HAP-1 (cell line): ENCODE results near the gene RSPH3.
A peak's percentile ranks its signal among the peaks of the same experiment; 100 is the strongest.
"Not testable (repeated sequence)": the region's sequence is repeated elsewhere in the genome, so short reads cannot be mapped to it uniquely, and the experiment has no call there.

Experiments used
- DNase-seq, 2 experiments: peaks; one replicate each; pipeline ENCODE4 v3.0.0-alpha.2; 2016 to 2020; ENCODE audit warnings: low spot score in 2 of 2
- H3K27me3 ChIP-seq: fragments of 250-450 bp; sonication (Bioruptor Pico); 2 replicates; pipeline ENCODE4 v1.5.1; 2020; ENCODE audit warnings: low read depth, mild to moderate bottlenecking, moderate library complexity
- H3K36me3 ChIP-seq: fragments of 250-450 bp; sonication (Bioruptor Pico); replicated peaks from 2 replicates; pipeline ENCODE4 v1.5.1; 2020; ENCODE audit warnings: mild to moderate bottlenecking
- H3K4me1 ChIP-seq: fragments of 250-450 bp; sonication (Bioruptor Pico); 2 replicates; pipeline ENCODE4 v1.5.1; 2020; ENCODE audit warnings: mild to moderate bottlenecking
- H3K4me3 ChIP-seq: fragments of 250-450 bp; sonication (Bioruptor Pico); 2 replicates; pipeline ENCODE4 v1.5.1; 2020; ENCODE audit warnings: mild to moderate bottlenecking, moderate library complexity
- H3K9me3 ChIP-seq: fragments of 250-450 bp; sonication (Bioruptor Pico); 2 replicates; pipeline ENCODE4 v1.5.1; 2020; ENCODE audit warnings: mild to moderate bottlenecking, moderate library complexity
- in situ Hi-C: fragments of 300-500 bp; cut with MboI; formaldehyde crosslinking; loops from 3 replicates; pipeline ENCODE4 v1.14.3; 2020; ENCODE audit warnings: low sequenced_read_pairs, inconsistent platforms, mixed read lengths

RSPH3 gene, protein sequence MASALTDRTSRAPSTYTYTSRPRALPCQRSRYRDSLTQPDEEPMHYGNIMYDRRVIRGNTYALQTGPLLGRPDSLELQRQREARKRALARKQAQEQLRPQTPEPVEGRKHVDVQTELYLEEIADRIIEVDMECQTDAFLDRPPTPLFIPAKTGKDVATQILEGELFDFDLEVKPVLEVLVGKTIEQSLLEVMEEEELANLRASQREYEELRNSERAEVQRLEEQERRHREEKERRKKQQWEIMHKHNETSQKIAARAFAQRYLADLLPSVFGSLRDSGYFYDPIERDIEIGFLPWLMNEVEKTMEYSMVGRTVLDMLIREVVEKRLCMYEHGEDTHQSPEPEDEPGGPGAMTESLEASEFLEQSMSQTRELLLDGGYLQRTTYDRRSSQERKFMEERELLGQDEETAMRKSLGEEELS

DNA sequence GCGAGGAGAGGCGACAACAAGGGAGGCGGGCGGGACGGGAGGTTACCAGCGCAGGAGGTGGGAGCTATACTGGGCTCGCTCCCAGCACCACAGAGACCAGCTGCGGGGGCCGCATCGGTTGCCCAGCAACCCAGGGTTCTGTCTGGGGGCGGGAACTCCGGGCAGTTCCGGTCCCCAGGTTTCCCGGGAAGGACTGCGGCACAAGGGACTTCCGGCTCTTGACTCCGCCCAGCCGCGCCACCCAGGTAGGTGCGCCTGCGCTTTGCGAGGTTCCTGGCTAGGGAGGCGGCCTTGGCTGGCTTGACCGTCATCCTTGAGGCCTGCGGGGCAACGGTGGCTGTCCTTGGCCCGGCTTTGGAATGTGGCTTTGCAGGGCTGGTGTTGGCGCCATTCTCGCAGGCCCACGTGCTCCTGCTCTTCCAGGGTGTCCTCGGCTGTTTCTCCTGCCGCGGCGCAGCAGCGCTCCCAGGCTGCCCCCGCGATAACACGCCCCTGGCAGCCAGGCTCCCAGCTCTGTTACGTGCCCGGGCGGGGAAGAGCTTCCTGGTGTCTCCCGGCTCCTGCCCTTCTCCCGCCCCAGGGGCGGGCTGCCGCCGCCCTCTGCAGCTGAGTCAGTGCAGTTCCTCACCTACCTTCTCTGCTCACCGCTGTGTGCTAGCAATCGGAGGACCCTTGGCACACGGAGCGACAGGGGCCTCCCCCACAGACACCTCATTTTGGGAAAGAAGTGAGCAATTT lies at the start of gene RSPH3:
Gene RSPH3 (minus strand): TSS at position 537 of the 738 bp plus-strand sequence. CDS start 652 bp downstream, outside the sequence.
- no peaks in the 10 kb centered on the region; the same call in 1 of the 2 replicates for H3K4me1 ChIP-seq
- peak; percentile 94 to 97 for DNase-seq
- in situ Hi-C loops = no loop called here
- H3K36me3 ChIP-seq = no peaks in the 10 kb centered on the region
- H3K27me3 ChIP-seq = no peaks in the 10 kb centered on the region
- no peaks in the 10 kb centered on the region for H3K9me3 ChIP-seq
- H3K4me3 ChIP-seq = peak within 1 kb of the TSS; percentile 71

DNA sequence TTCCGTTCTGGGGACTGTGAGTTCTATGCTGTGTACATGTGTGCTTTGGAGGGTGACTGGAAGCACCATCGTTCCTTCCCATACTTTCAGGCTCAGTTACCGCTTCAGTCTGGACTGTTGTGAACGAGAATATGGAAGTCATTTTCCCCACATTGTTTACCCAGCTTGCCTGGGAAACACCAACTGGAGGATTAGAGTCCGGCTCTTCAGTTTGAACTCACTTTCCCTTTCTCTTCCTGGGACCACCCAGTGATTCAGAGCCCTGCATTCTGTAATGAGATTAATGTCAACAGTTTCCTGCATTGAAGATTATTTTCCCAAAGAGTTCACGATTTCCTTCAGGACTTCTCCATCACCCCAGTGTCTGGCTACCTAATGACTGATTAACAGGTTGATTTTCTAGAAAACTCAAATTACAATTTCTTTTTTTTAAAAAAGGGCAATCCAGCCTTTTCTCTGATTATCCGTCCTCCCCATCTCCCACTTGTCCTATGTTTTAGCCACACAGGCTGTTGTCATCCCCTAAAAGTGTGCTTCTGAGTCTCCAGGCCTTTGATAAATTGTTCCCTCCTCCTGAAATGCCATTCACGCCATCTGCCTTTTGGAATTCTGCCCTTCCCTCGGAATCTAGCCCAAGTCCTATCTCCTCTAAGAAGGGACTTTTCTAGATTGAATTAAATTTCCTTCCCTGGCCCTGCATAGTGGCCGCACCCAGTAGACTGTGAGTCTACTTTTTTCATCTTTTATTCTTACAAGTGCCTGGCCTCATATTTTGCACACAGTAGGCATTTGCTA lies 48.1 kb upstream of the RSPH3 start:
- H3K4me1 ChIP-seq = no peaks in the 10 kb centered on the region
- no peak overlapping the region for H3K4me3 ChIP-seq
- DNase-seq = no peak
- no peaks in the 10 kb centered on the region for H3K9me3 ChIP-seq
- in situ Hi-C loops = no loop called here
- no peaks in the 10 kb centered on the region for H3K36me3 ChIP-seq
- H3K27me3 ChIP-seq = peaks cover 30% of the 10 kb centered on the region

DNA sequence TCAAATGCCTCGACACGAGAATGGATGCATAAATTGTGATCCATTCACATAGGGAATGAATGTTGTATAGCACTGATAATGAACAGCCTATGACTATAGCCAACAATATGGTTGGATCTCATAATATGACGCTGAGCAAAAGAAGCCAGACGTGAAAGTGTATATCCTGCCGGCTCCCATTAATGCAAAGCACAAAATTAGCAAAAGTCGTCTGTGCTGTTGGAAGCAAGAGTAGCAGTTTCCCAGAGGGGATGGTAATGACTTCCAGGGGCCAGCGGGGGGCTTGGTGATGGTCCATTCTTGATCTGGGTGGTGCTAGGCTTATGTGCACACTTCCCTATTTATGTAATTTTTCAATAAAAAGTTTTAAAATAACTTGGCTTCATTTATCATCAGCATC lies 45.8 kb upstream of the RSPH3 start:
- Histone ChIP-seq H3K4me3 (no peak overlapping the region), H3K4me1 (no peaks in the 10 kb centered on the region), H3K9me3 (no peaks in the 10 kb centered on the region), H3K36me3 (no peaks in the 10 kb centered on the region), H3K27me3 (peaks cover 48% of the 10 kb centered on the region)
- in situ Hi-C loops = no loop called here
- no peak for DNase-seq

DNA sequence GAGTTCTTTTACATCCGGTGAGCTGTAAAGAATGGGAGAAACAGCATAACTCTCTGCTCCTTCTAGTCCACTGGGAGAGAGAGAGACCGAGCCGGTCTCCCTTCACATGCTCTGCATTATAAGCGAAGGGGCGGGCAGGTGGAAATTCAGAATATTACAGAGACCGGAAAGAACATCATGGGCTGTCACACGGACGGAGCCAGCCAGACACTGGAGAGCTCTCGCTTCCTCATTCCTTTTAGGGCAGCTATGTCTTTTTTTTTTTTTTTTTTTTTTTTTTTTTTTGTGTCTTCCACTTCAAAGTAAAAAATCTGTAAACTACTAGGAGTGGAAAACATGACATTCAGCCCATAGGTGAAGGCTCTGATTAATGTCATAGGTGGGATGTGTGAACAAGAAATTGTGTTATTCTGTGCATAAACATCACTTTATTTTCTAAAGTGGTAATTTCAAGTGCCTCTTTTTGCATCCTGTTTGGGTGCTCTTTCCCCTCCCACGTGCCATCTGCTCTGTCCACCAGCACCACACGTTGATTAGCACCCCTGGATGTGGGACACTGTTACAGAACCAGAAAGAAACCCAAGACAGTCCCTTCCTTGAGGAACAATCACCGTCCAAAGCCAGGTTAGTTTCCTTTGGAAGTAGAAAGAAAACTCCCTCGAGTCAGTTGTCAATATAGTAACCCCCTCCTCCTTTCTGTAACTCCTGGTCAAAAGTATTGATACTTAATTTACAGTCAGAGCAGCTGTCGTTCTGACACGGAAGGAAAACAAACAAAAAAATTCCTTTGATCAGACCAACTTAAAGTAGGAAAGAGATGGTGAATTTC lies 45.1 kb upstream of the RSPH3 start, which contains the start of gene TAGAP:
Gene TAGAP (minus strand): TSS at position 93 of the 829 bp plus-strand sequence. CDS start 845 bp downstream, outside the sequence.
- in situ Hi-C loops = no loop called here
- no peak within 1 kb of the TSS for H3K4me3 ChIP-seq
- H3K4me1 ChIP-seq = no peaks in the 10 kb centered on the region
- peaks cover 55% of the 10 kb centered on the region for H3K27me3 ChIP-seq
- no peak for DNase-seq
- H3K9me3 ChIP-seq = no peaks in the 10 kb centered on the region
- no peaks in the 10 kb centered on the region for H3K36me3 ChIP-seq

DNA sequence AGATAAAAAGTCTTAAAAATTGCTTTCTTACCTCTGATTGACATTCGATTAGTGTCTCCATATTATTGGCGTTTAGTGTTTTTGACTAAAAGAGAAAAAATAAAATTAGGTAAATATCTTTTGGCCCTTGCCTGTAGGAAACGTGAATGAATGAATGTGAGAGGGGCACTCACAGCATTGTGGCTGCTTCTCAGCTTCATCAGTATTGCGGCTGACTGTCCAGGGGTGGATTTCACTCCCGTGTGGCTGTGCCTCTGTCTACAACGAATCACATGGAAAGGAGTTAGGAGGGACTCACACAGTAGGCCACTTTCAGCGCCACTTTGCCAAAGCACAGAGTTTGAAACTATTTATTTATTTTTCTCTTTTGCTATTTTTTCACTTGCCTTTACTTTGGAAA lies 43.9 kb upstream of the RSPH3 start:
- Histone ChIP-seq H3K9me3 (no peaks in the 10 kb centered on the region), H3K27me3 (peaks cover 67% of the 10 kb centered on the region), H3K4me1 (no peaks in the 10 kb centered on the region), H3K4me3 (no peak overlapping the region), H3K36me3 (no peaks in the 10 kb centered on the region)
- no peak for DNase-seq
- in situ Hi-C loops = no loop called here

DNA sequence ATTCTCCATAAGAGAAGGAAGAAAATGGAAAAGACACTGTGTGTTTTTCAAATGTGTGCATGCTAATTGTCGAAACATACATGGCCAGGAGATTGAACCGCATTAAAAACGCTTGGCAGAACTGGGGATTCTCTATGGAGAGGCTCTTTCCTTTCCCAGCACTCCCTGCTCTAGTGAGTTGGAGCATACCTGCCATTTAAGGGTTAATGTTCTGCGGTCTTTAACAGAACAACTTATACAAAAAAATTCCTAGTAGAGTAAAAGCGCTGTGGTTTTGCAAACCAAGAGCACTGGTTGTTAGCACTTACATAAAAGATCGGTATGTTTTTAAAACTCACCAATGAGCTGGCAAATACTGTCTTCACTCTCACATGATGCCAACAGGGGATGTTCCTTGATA lies 43.2 kb upstream of the RSPH3 start:
- in situ Hi-C loops = no loop called here

DNA sequence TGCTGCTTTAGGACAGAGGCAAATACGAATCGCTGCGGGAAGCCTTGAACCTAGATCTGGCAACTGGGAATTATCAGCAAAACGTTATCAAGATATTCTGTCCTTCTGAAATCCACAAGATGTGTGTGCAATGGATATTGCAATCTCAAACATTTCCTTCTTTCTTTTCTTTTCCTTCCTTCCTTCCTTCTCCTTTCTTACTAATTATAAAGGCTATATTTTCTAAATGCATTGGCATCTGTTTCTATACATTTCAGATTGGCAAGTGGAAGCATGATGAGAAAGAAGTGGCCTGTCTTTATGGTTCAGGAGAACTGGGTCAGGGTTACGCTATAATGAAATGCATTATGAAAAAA lies 42.8 kb upstream of the RSPH3 start:
- DNase-seq = no peak
- in situ Hi-C loops = no loop called here
- no peaks in the 10 kb centered on the region for H3K36me3 ChIP-seq
- no peaks in the 10 kb centered on the region for H3K4me1 ChIP-seq
- H3K9me3 ChIP-seq = no peaks in the 10 kb centered on the region
- H3K4me3 ChIP-seq = no peak overlapping the region
- peaks cover 77% of the 10 kb centered on the region for H3K27me3 ChIP-seq

More for the DNA sequence above, 43.2 kb upstream of the RSPH3 start:
- no peak overlapping the region for H3K4me3 ChIP-seq
- no peaks in the 10 kb centered on the region for H3K36me3 ChIP-seq
- H3K27me3 ChIP-seq = peaks cover 74% of the 10 kb centered on the region
- no peaks in the 10 kb centered on the region for H3K4me1 ChIP-seq
- DNase-seq = no peak
- no peaks in the 10 kb centered on the region for H3K9me3 ChIP-seq

DNA sequence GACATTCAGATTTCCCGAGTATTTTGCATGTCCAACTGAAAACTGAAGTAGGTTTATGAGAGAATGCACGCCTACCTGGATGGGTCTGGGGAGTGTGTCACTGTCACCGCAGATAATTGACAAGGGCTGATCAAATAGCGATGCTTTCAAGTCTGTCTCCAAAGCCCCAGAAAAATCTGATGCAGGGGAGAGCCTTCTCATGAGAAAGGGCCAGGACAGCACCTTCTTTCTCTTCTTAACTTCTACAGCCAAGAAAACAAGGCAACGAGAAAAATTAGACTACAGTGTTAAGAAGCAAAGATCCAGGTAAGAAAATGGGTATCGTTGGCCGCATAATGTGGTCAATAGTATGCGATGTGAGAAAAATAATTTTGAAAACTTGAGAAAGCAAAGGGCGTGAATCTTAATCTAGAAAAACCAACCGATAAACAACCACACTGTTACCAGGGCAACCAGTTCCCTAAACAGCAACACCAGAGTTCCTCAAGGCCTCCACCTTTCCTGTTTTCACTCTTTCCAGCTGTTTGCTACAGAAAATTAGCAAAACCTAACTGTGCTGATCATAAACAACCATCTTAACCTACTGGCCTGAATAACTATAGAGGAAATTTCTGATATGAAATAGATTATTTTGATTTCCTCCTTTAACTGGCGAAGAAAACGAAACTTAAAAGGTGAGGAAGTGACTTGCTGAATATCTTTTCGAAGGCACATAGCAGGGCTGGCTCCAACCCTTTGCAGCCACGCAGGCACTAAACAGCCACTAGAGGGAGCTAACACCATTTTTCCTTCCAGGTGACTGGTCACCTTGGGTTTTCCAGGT lies 42.2 kb upstream of the RSPH3 start:
- Histone ChIP-seq H3K36me3 (no peaks in the 10 kb centered on the region), H3K27me3 (peaks cover 81% of the 10 kb centered on the region), H3K4me3 (no peak overlapping the region), H3K4me1 (no peaks in the 10 kb centered on the region), H3K9me3 (no peaks in the 10 kb centered on the region)
- DNase-seq = peak; percentile 46 to 70
- in situ Hi-C loops = no loop called here

DNA sequence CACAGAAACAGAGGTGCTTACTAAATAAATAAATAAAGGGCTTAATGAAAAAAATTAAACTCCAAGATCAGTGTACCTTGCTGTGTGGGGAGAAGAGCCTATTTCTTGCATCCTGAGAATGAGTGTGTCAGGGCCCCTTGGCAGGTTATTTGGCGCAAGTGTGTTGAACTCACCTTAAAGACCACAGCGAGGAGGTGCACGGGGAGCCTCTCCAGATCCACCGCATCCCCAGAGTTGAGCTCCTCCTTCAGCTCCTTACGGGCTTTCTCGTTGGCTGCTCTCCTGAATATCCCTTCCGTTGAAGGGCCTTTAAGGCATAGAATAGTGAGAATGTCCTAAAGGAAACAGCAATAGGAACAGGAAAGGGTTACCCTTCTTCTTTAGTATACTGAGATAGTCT lies 41.2 kb upstream of the RSPH3 start:
- Histone ChIP-seq H3K4me1 (no peaks in the 10 kb centered on the region), H3K36me3 (no peaks in the 10 kb centered on the region), H3K27me3 (peaks cover 83% of the 10 kb centered on the region), H3K4me3 (no peak overlapping the region), H3K9me3 (no peaks in the 10 kb centered on the region)
- in situ Hi-C loops = no loop called here
- DNase-seq = no peak

DNA sequence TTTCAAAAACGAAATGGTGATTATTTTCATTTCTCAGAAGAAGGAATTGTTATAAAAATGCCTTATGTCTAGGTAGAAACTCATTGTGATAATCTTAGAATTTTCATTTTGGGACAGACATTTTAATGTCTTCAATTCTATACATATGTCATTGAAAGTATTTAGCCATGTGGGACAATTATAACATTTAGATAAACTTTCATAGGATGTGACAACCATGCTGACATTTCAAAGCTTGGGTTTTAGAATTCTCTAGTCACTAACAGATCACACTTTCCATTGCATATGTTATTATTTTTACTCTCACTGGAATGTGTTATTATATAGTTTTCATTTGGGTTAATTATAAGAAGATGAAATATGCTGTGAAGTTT lies 39.9 kb upstream of the RSPH3 start:
- H3K4me1 ChIP-seq = no peaks in the 10 kb centered on the region
- peaks cover 71% of the 10 kb centered on the region for H3K27me3 ChIP-seq
- H3K4me3 ChIP-seq = no peak overlapping the region
- no peak for DNase-seq
- in situ Hi-C loops = no loop called here
- no peaks in the 10 kb centered on the region for H3K36me3 ChIP-seq
- H3K9me3 ChIP-seq = no peaks in the 10 kb centered on the region

DNA sequence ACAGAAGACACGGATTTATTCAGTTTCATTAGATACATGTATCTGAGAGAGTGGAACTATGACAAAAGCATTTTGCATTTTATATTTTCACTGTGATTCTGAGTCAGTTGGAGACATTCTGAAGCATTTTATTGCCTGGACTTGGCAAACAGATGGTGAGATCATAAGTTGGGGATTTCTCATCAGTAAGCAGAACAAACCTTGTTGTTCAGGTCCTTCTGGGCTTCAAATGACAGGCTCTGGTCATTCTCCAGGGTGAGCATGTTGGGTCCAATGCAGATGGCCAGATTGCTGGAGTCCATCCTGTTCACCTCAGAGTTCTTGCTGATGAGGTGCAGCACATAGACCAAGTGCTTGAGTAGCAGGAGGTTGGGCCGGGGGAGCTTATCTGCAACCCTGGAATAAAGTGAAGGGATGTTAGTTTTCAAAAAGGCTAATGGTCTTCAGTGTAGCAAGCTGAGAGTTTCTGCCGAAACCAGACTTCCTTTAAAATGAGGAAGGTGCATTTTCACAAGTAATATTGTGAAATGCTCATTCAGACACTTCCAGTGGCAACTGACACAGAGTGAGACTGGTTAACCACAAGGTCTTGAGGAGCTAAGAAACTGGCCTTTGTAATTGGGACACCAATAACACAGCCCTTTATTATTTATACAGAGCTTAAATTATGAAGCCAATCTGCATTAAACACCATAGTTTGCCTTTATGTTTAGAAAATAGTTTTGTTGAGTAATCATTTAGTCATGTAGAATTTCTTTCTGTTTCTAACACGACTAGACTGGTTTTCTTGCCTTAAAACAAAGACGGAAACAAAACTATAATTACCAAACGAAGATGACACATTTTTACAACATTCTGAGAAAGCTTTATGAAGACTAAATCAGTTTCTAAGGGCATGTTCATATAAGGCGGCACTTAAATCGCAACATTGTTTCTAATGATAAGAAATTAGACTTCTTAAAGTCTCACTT lies 39.2 kb upstream of the RSPH3 start:
- Histone ChIP-seq H3K9me3 (no peaks in the 10 kb centered on the region), H3K27me3 (peaks cover 66% of the 10 kb centered on the region), H3K4me3 (no peak overlapping the region), H3K4me1 (no peaks in the 10 kb centered on the region), H3K36me3 (no peaks in the 10 kb centered on the region)
- DNase-seq = no peak
- in situ Hi-C loops = no loop called here

DNA sequence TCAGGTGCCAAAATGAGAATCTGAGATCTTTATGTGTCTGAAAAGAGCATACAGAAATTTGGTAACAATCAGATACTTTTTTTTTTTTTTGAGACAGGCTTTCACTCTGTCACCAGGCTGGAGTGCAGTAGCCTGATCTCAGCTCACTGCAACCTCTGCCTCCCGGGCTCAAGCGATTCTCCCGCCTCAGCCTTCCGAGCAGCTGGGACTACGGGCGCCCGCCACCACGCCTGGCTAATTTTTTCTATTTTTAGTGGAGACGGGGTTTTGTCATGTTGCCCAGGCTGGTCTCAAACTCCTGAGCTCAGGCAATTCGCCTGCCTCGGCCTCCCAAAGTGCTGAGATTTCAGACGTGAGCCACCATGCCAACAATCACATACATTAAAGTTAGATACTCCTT lies 38.3 kb upstream of the RSPH3 start:
- H3K9me3 ChIP-seq, DNase-seq, H3K4me1 ChIP-seq, H3K36me3 ChIP-seq, H3K4me3 ChIP-seq, in situ Hi-C loops: not testable (repeated sequence)
- peaks cover 58% of the 10 kb centered on the region for H3K27me3 ChIP-seq
